ENCODE results near the gene EXOC6B.

Gene EXOC6B

DNA sequence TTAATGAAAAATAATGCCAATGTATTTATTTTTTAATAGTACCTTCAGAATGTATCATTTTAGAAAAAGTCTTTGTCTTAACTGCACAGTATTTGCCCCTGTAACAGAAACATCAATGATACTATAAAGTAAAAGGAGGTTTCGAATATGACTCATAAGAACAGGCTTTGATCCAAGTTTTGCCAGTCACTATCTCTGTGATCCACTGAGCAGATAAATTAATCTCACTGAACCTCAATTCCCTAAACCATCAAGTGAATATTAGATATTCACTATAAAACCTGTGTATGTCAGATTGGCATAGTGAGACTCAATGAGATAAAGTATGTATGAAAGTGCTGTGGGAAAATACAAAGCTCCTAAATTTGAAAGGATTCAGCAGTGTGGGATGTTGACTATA is 292.1 kb downstream of the EXOC6B start:
- Histone ChIP-seq H3K27ac (ENCODE audit: low read length) (no peak overlapping the region), H3K36me3 (replicated peaks; ENCODE audit: insufficient read depth, low read length) (no peaks in the 10 kb centered on the region), H3K79me2 (ENCODE audit: low read length) (no peaks in the 10 kb centered on the region), H2AFZ (ENCODE audit: low read length) (no peak overlapping the region), H3K4me3 (ENCODE audit: low read length) (no peak overlapping the region), H3K9me3 (replicated peaks; ENCODE audit: insufficient read depth, low read length) (no peaks in the 10 kb centered on the region), H3F3A (ENCODE audit: insufficient read depth, low read length) (no peaks in the 10 kb centered on the region), H3K4me2 (ENCODE audit: low read depth, low read length) (no peak overlapping the region), H3K27me3 (replicated peaks; ENCODE audit: insufficient read depth, low read length) (no peaks in the 10 kb centered on the region), H3K9ac (ENCODE audit: low read length) (no peak overlapping the region), H4K20me1 (ENCODE audit: insufficient read depth, low read length) (no peaks in the 10 kb centered on the region), H3K4me1 (ENCODE audit: low read length) (no peaks in the 10 kb centered on the region), H3K9me2 (replicated peaks; ENCODE audit: insufficient read depth, low read length) (no peaks in the 10 kb centered on the region)
- TF ChIP-seq, protein P1, sequence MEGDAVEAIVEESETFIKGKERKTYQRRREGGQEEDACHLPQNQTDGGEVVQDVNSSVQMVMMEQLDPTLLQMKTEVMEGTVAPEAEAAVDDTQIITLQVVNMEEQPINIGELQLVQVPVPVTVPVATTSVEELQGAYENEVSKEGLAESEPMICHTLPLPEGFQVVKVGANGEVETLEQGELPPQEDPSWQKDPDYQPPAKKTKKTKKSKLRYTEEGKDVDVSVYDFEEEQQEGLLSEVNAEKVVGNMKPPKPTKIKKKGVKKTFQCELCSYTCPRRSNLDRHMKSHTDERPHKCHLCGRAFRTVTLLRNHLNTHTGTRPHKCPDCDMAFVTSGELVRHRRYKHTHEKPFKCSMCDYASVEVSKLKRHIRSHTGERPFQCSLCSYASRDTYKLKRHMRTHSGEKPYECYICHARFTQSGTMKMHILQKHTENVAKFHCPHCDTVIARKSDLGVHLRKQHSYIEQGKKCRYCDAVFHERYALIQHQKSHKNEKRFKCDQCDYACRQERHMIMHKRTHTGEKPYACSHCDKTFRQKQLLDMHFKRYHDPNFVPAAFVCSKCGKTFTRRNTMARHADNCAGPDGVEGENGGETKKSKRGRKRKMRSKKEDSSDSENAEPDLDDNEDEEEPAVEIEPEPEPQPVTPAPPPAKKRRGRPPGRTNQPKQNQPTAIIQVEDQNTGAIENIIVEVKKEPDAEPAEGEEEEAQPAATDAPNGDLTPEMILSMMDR (IDR thresholded peaks at IDR 0.05; ENCODE audit: low read length): no peak
- TF ChIP-seq EZH2phosphoT487 (IDR thresholded peaks at IDR 0.05; ENCODE audit: low read length) (no peak), EZH2 (optimal IDR thresholded peaks at IDR 0.05; ENCODE audit: low read depth, low read length) (no peak)
- DNase-seq: no peak

GRCh38 chr2:72527424-72527823 is 298.4 kb downstream of the EXOC6B start:
- Histone ChIP-seq H3K79me2 (ENCODE audit: low read length) (no peaks in the 10 kb centered on the region), H3K27ac (ENCODE audit: low read length) (no peak overlapping the region), H2AFZ (ENCODE audit: low read length) (no peak overlapping the region), H3K4me1 (ENCODE audit: low read length) (no peaks in the 10 kb centered on the region), H3K27me3 (replicated peaks; ENCODE audit: insufficient read depth, low read length) (no peaks in the 10 kb centered on the region), H3K9ac (ENCODE audit: low read length) (no peak overlapping the region), H4K20me1 (ENCODE audit: insufficient read depth, low read length) (no peaks in the 10 kb centered on the region), H3K36me3 (replicated peaks; ENCODE audit: insufficient read depth, low read length) (no peaks in the 10 kb centered on the region), H3K4me3 (ENCODE audit: low read length) (no peak overlapping the region), H3K4me2 (ENCODE audit: low read depth, low read length) (no peak overlapping the region), H3K9me2 (replicated peaks; ENCODE audit: insufficient read depth, low read length) (no peaks in the 10 kb centered on the region), H3F3A (ENCODE audit: insufficient read depth, low read length) (no peaks in the 10 kb centered on the region), H3K9me3 (replicated peaks; ENCODE audit: insufficient read depth, low read length) (no peaks in the 10 kb centered on the region)
- no peak for DNase-seq
- no peak for TF ChIP-seq EZH2 (optimal IDR thresholded peaks at IDR 0.05; ENCODE audit: low read depth, low read length)
- TF ChIP-seq, protein P1 (IDR thresholded peaks at IDR 0.05; ENCODE audit: low read length): no peak
- no peak for TF ChIP-seq EZH2phosphoT487 (IDR thresholded peaks at IDR 0.05; ENCODE audit: low read length)

DNA sequence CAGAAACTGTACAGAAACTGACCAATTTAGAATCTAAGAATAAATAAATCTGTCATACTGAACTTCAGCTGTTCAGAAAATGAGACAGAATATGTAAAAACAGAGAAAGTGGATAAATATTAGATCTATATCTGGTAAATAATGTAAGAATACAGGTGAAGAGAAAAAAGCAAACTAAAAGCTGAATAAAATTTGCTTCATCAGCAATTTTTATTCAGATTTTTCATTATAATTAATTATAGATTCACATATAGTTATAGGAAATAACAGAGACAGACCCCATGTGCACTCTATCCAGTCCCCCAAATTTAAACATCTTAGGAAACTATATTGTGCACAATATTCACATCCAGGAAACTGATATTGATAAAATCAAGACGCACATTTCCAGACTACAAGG is 299.2 kb downstream of the EXOC6B start:
- TF ChIP-seq, protein P1 (IDR thresholded peaks at IDR 0.05; ENCODE audit: low read length): no peak
- TF ChIP-seq EZH2phosphoT487 (IDR thresholded peaks at IDR 0.05; ENCODE audit: low read length) (no peak), EZH2 (optimal IDR thresholded peaks at IDR 0.05; ENCODE audit: low read depth, low read length) (no peak)
- no peaks in the 10 kb centered on the region for H3K4me1 ChIP-seq (ENCODE audit: low read length)
- no peaks in the 10 kb centered on the region for H3K79me2 ChIP-seq (ENCODE audit: low read length)
- no peaks in the 10 kb centered on the region for H3K9me2 ChIP-seq (replicated peaks; ENCODE audit: insufficient read depth, low read length)
- no peaks in the 10 kb centered on the region for H3F3A ChIP-seq (ENCODE audit: insufficient read depth, low read length)
- H3K36me3 ChIP-seq (replicated peaks; ENCODE audit: insufficient read depth, low read length): no peaks in the 10 kb centered on the region
- DNase-seq: no peak
- no peak overlapping the region for H3K27ac ChIP-seq (ENCODE audit: low read length)
- no peak overlapping the region for H3K4me2 ChIP-seq (ENCODE audit: low read depth, low read length)
- H4K20me1 ChIP-seq (ENCODE audit: insufficient read depth, low read length): no peaks in the 10 kb centered on the region
- no peak overlapping the region for H3K4me3 ChIP-seq (ENCODE audit: low read length)
- H2AFZ ChIP-seq (ENCODE audit: low read length): no peak overlapping the region
- no peaks in the 10 kb centered on the region for H3K9me3 ChIP-seq (replicated peaks; ENCODE audit: insufficient read depth, low read length)
- H3K27me3 ChIP-seq (replicated peaks; ENCODE audit: insufficient read depth, low read length): no peaks in the 10 kb centered on the region
- H3K9ac ChIP-seq (ENCODE audit: low read length): no peak overlapping the region

Measured in MM.1S (cell line).